GM12864 (cell line): ENCODE measurements around the gene ABCA7.

Source experiments
- DNase-seq: peaks from one replicate; pipeline ENCODE4 v3.0.0-alpha.2; 2011; ENCODE audit warnings: low read depth
- H3K4me3 ChIP-seq: 2 replicates; pipeline ENCODE4 v1.5.1; 2011; ENCODE audit warnings: mild to moderate bottlenecking, low read depth, low read length, control low read depth
- CTCF ChIP-seq: IDR thresholded peaks from 2 replicates; pipeline ENCODE4 v1.5.1; 2011; ENCODE audit warnings: low read depth, mild to moderate bottlenecking, moderate library complexity, low read length, control low read depth, inconsistent platforms; ENCODE audit errors: missing control alignments

The ABCA7 gene

GRCh38 chr19:1106841-1107660 is 67.1 kb downstream of the ABCA7 start:
- no peak for DNase-seq
- no peak overlapping the region for H3K4me3 ChIP-seq
- TF ChIP-seq CTCF = no peak

GRCh38 chr19:1107661-1108261 is 67.9 kb downstream of the ABCA7 start:
- no peak for TF ChIP-seq CTCF
- H3K4me3 ChIP-seq = no peak overlapping the region
- no peak for DNase-seq

- H3K4me3 ChIP-seq = no peak overlapping the region
- no peak for TF ChIP-seq CTCF
- DNase-seq = no peak
Measured at GRCh38 chr19:1108291-1109031, 68.6 kb downstream of the ABCA7 start.

- no peak for DNase-seq
- TF ChIP-seq CTCF = no peak
- no peak overlapping the region for H3K4me3 ChIP-seq
Measured at GRCh38 chr19:1109032-1109551, 69.2 kb downstream of the ABCA7 start.

- TF ChIP-seq CTCF = no peak
- H3K4me3 ChIP-seq = no peak overlapping the region
- no peak for DNase-seq
Measured at GRCh38 chr19:1109697-1110671, 70.1 kb downstream of the ABCA7 start.

- no peak overlapping the region for H3K4me3 ChIP-seq
- DNase-seq = no peak
- TF ChIP-seq CTCF = no peak
Measured at GRCh38 chr19:1110809-1111640, 71.1 kb downstream of the ABCA7 start.
